ENCODE data around the gene BHLHE23. TPM values are rescaled to one million over a fixed set of nuclear protein-coding genes. Genes with fewer than 3 reads are reported as not detected.

The BHLHE23 gene
- total and polyA plus RNA-seq, 11 donors, result not detected

DNA sequence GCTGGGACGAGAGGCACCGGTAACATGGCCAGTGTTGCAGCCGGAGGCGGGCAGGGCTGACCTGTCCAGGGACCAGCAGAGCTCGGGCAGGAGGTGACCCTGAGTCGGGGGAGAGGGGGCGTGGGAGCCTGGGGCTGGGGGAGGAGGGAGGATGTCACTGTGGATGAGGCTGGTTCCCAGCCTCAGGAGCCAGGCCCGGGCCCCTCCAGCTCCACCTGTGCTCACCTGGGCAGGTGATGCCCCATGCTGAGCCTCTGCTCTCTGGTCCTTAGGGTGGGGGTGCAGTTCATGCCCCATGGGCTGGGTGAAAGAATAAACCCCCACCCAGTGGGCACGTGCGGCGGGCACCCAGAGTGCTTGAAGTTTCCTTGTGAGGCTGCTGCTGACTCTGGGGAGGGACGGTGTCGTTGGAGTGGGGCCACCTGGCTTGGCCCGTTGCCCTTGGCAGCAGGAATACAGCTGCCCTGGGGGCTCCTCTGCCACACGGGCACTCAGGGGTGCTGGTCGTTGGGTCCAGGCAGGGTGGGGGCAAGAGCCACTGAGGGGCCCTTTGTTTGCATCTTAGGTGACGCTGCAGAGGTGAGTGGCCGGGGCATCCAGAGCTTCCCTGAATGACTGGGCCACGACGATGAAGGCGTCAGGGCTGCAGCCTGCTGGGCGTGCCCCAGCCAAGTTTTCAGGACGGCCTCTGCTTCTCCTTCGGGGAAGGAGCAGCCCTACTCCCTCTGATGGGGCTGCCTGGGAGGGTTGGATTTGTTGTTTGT, 24.7 kb upstream of the BHLHE23 start:
- ATAC-seq (no peak), DNase-seq (peak in 2 of 5 donors; percentile 17 to 54)

DNA sequence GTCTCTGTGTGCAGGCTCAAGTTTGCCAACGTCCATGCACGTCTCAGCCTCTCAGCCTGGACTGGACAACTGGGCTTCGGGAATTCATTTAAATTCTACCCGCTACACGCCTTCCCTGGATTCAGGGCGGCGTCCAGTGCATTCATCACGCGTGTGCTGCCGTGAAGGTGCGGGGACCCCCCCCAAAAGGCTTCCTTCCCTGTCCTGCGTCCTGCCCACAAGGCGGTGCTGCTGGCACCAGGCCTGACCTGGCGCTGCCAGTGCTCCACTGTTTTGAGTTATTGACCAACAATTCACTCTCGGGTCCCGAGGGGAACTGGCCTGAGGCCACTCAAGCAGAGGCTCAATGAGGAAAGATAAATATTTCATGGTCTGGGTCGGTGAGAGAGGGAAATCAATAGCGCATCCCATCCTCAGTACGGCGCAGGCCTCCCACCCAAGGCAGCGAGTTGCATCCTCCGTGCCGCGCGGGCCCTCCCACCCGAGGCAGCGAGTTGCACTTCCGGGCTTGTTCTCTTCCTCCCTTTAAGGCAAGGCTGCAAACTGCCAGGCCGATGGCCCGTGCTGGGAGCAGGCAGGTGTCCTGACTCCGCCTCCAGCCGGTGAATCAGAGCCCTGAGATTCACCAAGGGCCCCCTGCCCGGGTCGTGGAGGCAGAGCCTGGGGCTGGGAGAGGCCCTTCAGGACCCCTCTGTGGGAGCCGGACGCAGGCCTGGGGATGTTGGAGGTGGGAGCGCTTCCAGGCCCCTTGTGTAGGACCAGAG, 22.8 kb upstream of the BHLHE23 start:
- no peaks in the 10 kb centered on the region for H3K9me3 ChIP-seq
- 25 to 59% (median 45%) methylated on average over 29 to 37 of the region's 37 CpGs for WGBS, 4 donors
- ATAC-seq (no peak), DNase-seq (peak in 2 of 5 donors; percentile 21 to 57)
- intact Hi-C loops (cut with DNase I), result no loop called here
- H3K36me3 ChIP-seq, result no peaks in the 10 kb centered on the region
- no peak overlapping the region for H3K27ac ChIP-seq
- no peak for TF ChIP-seq POLR2A (IDR thresholded peaks at IDR 0.05)
- no peak for TF ChIP-seq CTCF (IDR thresholded peaks at IDR 0.05)
- H3K27me3 ChIP-seq, result peaks cover 26 to 96% (median 85%) of the 10 kb centered on the region in 9 donors
- peaks cover 0 to 12% (median 0%) of the 10 kb centered on the region in 12 donors for H3K4me1 ChIP-seq
- no peak overlapping the region for H3K4me3 ChIP-seq

More for the DNA sequence above, 24.7 kb upstream of the BHLHE23 start:
- H3K27ac ChIP-seq, result no peak overlapping the region
- no peaks in the 10 kb centered on the region for H3K36me3 ChIP-seq
- H3K4me1 ChIP-seq, result peaks cover 0 to 5% (median 0%) of the 10 kb centered on the region in 12 donors
- H3K9me3 ChIP-seq, result no peaks in the 10 kb centered on the region
- intact Hi-C loops (cut with DNase I), result no loop called here
- no peak overlapping the region for H3K4me3 ChIP-seq
- no peak for TF ChIP-seq CTCF (IDR thresholded peaks at IDR 0.05)
- TF ChIP-seq POLR2A (IDR thresholded peaks at IDR 0.05), result no peak
- 54 to 61% (median 57%) methylated on average over 16 to 24 of the region's 24 CpGs for WGBS, 4 donors
- H3K27me3 ChIP-seq, result peaks cover 23 to 94% (median 73%) of the 10 kb centered on the region in 9 donors

DNA sequence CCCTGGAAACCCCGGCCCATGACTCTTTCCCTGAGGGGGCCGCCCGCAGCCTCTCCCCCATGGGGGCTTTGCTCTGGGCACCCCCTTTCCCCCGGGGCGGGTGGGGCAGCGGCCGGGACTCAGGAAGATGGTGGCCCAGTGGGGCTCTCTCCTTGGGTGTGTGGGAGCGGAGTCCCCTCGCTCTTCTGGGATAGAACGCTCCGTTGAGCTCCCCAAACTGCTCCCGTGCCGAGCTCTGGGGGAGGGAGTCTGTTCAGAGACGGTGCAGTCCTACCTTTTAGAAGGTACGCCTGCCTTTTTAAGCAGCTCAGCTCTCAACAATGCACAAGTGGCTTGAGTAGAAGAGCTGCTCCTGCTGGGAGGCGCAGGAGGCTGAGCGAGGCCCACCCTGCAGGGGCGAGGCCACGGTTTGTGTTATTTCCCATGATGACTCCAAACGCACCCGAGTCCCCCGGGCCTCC, 21.7 kb upstream of the BHLHE23 start:
- peaks cover 27 to 96% (median 89%) of the 10 kb centered on the region in 9 donors for H3K27me3 ChIP-seq
- ATAC-seq (no peak), DNase-seq (peak in 1 of 5 donors; percentile 22)
- no peaks in the 10 kb centered on the region for H3K9me3 ChIP-seq
- 10 to 23% (median 17%) methylated on average over 9 to 22 of the region's 22 CpGs for WGBS, 4 donors
- H3K4me1 ChIP-seq, result peaks cover 0 to 12% (median 0%) of the 10 kb centered on the region in 12 donors
- intact Hi-C loops (cut with DNase I), result no loop called here
- no peak overlapping the region for H3K4me3 ChIP-seq
- TF ChIP-seq POLR2A (IDR thresholded peaks at IDR 0.05), result no peak
- TF ChIP-seq CTCF (IDR thresholded peaks at IDR 0.05), result no peak
- no peak overlapping the region for H3K27ac ChIP-seq
- H3K36me3 ChIP-seq, result no peaks in the 10 kb centered on the region

DNA sequence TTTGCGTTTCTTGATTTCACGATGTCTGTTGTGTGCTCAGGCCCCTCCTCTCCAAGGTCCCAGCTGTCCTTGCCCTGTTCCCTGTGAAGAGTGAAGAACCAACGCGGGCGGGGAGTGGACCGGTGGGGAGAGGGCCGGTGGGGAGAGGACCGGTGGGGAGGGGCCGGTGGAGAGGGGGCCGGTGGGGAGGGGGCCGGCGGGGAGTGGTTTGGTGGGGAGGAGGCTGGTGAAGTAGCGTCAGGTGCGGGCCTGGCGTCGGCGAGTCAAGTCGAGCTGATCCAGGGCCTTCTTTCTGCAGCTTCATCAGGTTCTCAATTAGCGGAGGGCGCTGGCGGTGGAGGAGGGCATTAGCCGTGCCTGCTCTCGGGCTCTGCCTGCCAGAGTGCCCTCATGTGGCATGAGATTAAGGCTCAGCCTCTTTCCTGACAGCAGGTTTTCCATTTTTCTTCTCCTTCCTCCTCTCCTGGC, 21.2 kb upstream of the BHLHE23 start:
- Histone ChIP-seq H3K27me3 (peaks cover 30 to 96% (median 89%) of the 10 kb centered on the region in 9 donors), H3K4me3 (no peak overlapping the region), H3K27ac (no peak overlapping the region), H3K4me1 (peaks cover 0 to 8% (median 0%) of the 10 kb centered on the region in 12 donors), H3K9me3 (no peaks in the 10 kb centered on the region), H3K36me3 (no peaks in the 10 kb centered on the region)
- ATAC-seq, result peak in 1 of 4 donors; percentile 51
- intact Hi-C loops (cut with DNase I), result no loop called here
- peak in 1 of 5 donors; percentile 30 for DNase-seq
- TF ChIP-seq POLR2A (IDR thresholded peaks at IDR 0.05) (no peak), CTCF (IDR thresholded peaks at IDR 0.05) (peak in 1 of 12 donors; percentile 17)
- WGBS, 4 donors, result 2 to 6% (median 5%) methylated on average over 17 to 23 of the region's 23 CpGs

Data from heart left ventricle (tissue), 16 donors.